ENCODE measurements around the gene ARGFX. TPM values are rescaled to one million over a fixed set of nuclear protein-coding genes. Genes with fewer than 3 reads are reported as not detected.

Gene ARGFX
- total and polyA plus RNA-seq, 10 of the 15 experiments (the other 5 are each of a cell fraction or from before 2014, with no cell fraction given), result not detected

GRCh38 chr3:121545049-121545573, 22.6 kb upstream of the ARGFX start:
- Histone ChIP-seq H3K4me3 (peak overlapping the region; percentile 76), H3K27ac (ENCODE audit: control insufficient read depth, insufficient read depth) (peak overlapping the region; percentile 84), H3K4me2 (ENCODE audit: control insufficient read depth, insufficient read depth) (peak overlapping the region; percentile 93), H3K79me2 (ENCODE audit: control insufficient read depth, insufficient read depth, low read length) (peaks cover 42% of the 10 kb centered on the region), H3K36me3 (ENCODE audit: control insufficient read depth in 2 of 2, insufficient read depth in 2 of 2, low read length in 1 of 2) (peaks cover 0 to 4% of the 10 kb centered on the region in 2 experiments; a peak in 1 of 4 replicates), H3K9ac (ENCODE audit: control insufficient read depth, insufficient read depth, low read length) (peak overlapping the region; percentile 86), H3K27me3 (replicated peaks in 1 of 2; ENCODE audit: control insufficient read depth in 2 of 2, insufficient read depth in 2 of 2, low read length in 1 of 2) (no peaks in the 10 kb centered on the region), H2AFZ (ENCODE audit: control insufficient read depth, low read depth, low read length) (peak overlapping the region; percentile 93), H3K9me3 (replicated peaks; ENCODE audit: control insufficient read depth, insufficient read depth, low read length) (no peaks in the 10 kb centered on the region; the same call in 2 of the 3 replicates), H3K4me1 (ENCODE audit: control insufficient read depth, insufficient read depth, low read length) (peaks cover 16% of the 10 kb centered on the region), H4K20me1 (ENCODE audit: control insufficient read depth, insufficient read depth) (no peaks in the 10 kb centered on the region)
- CTCF ChIA-PET, result interaction anchor here (0.7 to 2.1 kb wide), 7 partner anchors 77 to 718 kb away, joined by 3 to 7 read pairs (median 3); partner anchors contain the start of gene HCLS1
- FAIRE-seq (no peak), DNase-seq (ENCODE audit: low read depth, low spot score) (no peak), ATAC-seq (peak; percentile 1)
- WGBS (ENCODE audit: insufficient coverage, insufficient replicate concordance, low lambda C conversion rate, missing lambda C conversion rate), result 1% methylated on average over 18 of the region's 18 CpGs
- POLR2A ChIA-PET, result no interaction called here
- no peak for TF ChIP-seq SUPT20H (IDR thresholded peaks at IDR 0.05; ENCODE audit: borderline replicate concordance, control insufficient read depth, low read depth, low read length)
- no peak for TF ChIP-seq ASH2L (IDR thresholded peaks at IDR 0.05; ENCODE audit: borderline replicate concordance, low read depth)
- 0 out of 2 replicates have a peak, but pooled peaks have one; percentile 49 for TF ChIP-seq MXI1 (IDR thresholded peaks at IDR 0.05; ENCODE audit: low read depth, low read length)
- no peak for TF ChIP-seq RFX5 (IDR thresholded peaks at IDR 0.05; ENCODE audit: low read depth, low read length)
- in situ Hi-C loops (cut with MboI) (loop anchor here (5.0 to 10.0 kb wide), 6 partner anchors 452 to 1132 kb away; no protein-coding TSS in a partner anchor), intact Hi-C loops (cut with micrococcal nuclease; ENCODE audit: unreplicated experiment) (loop anchor here (5.0 to 10.0 kb wide), 7 partner anchors 202 to 840 kb away; partner anchors contain the start of genes EAF2, FAM162A, GOLGB1 and IQCB1)
- SMC1A ChIA-PET (ENCODE audit: uncharacterized antibody, unreplicated experiment), result interaction anchor here (0.9 to 4.8 kb wide), 11 partner anchors 14 to 820 kb away, joined by 3 to 47 read pairs (median 7); partner anchors contain the start of gene HCLS1
- BruUV-seq (replicated peaks), result no TSS peak
- RAD21 ChIA-PET (ENCODE audit: unreplicated experiment), result interaction anchor here (0.8 to 5.7 kb wide), 11 partner anchors 17 to 839 kb away, joined by 3 to 66 read pairs (median 4); partner anchors contain the start of genes FAM162A, GOLGB1 and HCLS1

Data from GM12878 (cell line).